Measurements from ENCODE around the gene CEND1. TPM values are rescaled to one million over a fixed set of nuclear protein-coding genes. Genes with fewer than 3 reads are reported as not detected.

Gene CEND1
- total and polyA plus RNA-seq, 2 of the 4 experiments (the other 2 are of a cell fraction) = 0.90 to 4.0 TPM

GRCh38 chr11:776561-777287 lies 13.2 kb downstream of the CEND1 start:
- H4K5ac ChIP-seq (ENCODE audit: low read depth, low read length) = peak overlapping the region; percentile 30; the same call in 1 of the 2 replicates
- H3K56ac ChIP-seq (ENCODE audit: extremely low read depth, insufficient read depth, low read length) = peak overlapping the region; percentile 41
- H3K4me1 ChIP-seq (ENCODE audit: control insufficient read depth, insufficient read depth, low read length) = peaks cover 13% of the 10 kb centered on the region
- intact Hi-C loops (cut with micrococcal nuclease) = no loop called here
- peak overlapping the region; percentile 99 for H3K9ac ChIP-seq (ENCODE audit: low read depth, low read length)
- H2AK5ac ChIP-seq (ENCODE audit: low read depth, low read length) = peak overlapping the region; percentile 99
- no peak overlapping the region for H2BK120ac ChIP-seq (ENCODE audit: low read depth, low read length)
- H2AFZ ChIP-seq (replicated peaks; ENCODE audit: low read length, poor library complexity) = peak overlapping the region; percentile 90
- WGBS, 2 experiments (ENCODE audit: extremely low coverage in 2 of 2, insufficient read length in 1 of 2) = 7% methylated on average over 5 of the region's 65 CpGs; no CpG with 5 or more reads in 1 of the 2 experiments
- no peak for TF ChIP-seq BHLHE40 (IDR thresholded peaks at IDR 0.05; ENCODE audit: low read depth, low read length)
- TF ChIP-seq ELK1 (IDR thresholded peaks at IDR 0.05; ENCODE audit: borderline replicate concordance, low read depth, low read length) = no peak
- no peak for TF ChIP-seq CHD1 (IDR thresholded peaks at IDR 0.05; ENCODE audit: low read depth, low read length)
- TF ChIP-seq RAD21 (IDR thresholded peaks at IDR 0.05; ENCODE audit: low read length) = no peak
- no peak for TF ChIP-seq CTCF (conservative IDR thresholded peaks at IDR 0.05; ENCODE audit: low read depth, low read length)
- no peak for TF ChIP-seq MXI1 (IDR thresholded peaks at IDR 0.05; ENCODE audit: borderline replicate concordance, low read depth, low read length)
- no peak for TF ChIP-seq FOS (IDR thresholded peaks at IDR 0.05; ENCODE audit: low read depth, low read length)
- no peak for TF ChIP-seq RCOR1 (IDR thresholded peaks at IDR 0.05; ENCODE audit: insufficient replicate concordance, low read length)
- TF ChIP-seq MAZ (IDR thresholded peaks at IDR 0.05; ENCODE audit: borderline replicate concordance, low read depth, low read length) = no peak
- no peak for TF ChIP-seq POLR2A (IDR thresholded peaks at IDR 0.05; ENCODE audit: low read depth, low read length)
- no peak for TF ChIP-seq MAFK (IDR thresholded peaks at IDR 0.05; ENCODE audit: low read depth, low read length)
- no peak for TF ChIP-seq NFE2L2 (IDR thresholded peaks at IDR 0.05; ENCODE audit: low read depth, low read length)
- POLR2A ChIA-PET (ENCODE audit: unreplicated experiment) = interaction anchor here (0.6 kb wide), 1 partner anchor 27 kb away, joined by 4 read pairs; no protein-coding TSS in a partner anchor
- H3K36me3 ChIP-seq (ENCODE audit: control insufficient read depth, insufficient read depth, low read length) = peaks cover 31% of the 10 kb centered on the region
- peak overlapping the region; percentile 88 for H2BK5ac ChIP-seq (ENCODE audit: low read depth, low read length, poor library complexity, severe bottlenecking)
- H3K9me3 ChIP-seq (ENCODE audit: control insufficient read depth, insufficient read depth, low read length) = no peaks in the 10 kb centered on the region
- peaks cover 12 to 71% of the 10 kb centered on the region in 2 experiments for H3K79me1 ChIP-seq (ENCODE audit: low read depth in 1 of 2, low read length in 2 of 2)
- H3K23ac ChIP-seq (ENCODE audit: low read depth, low read length) = peak overlapping the region; percentile 93
- H3K4ac ChIP-seq (ENCODE audit: low read depth, low read length) = peak overlapping the region; percentile 91
- CTCF ChIA-PET = no interaction called here
- no peak for DNase-seq
- H3K27me3 ChIP-seq (ENCODE audit: control insufficient read depth, insufficient read depth, low read length) = no peaks in the 10 kb centered on the region
- no peak overlapping the region; the same call in 2 of the 3 replicates for H2BK15ac ChIP-seq (ENCODE audit: low read depth, low read length)
- H2AK9ac ChIP-seq (replicated peaks; ENCODE audit: low read depth, low read length, poor library complexity) = peak overlapping the region; percentile 100
- no TSS peak for BruUV-seq (replicated peaks)
- in situ Hi-C loops (cut with MboI; ENCODE audit: low sequenced_read_pairs) = no loop called here
- peak overlapping the region; percentile 77 for H3K14ac ChIP-seq (replicated peaks; ENCODE audit: low read depth, low read length)
- peak overlapping the region; percentile 56 to 91; a peak in 3 of 4 replicates for H4K8ac ChIP-seq (ENCODE audit: low read depth in 2 of 2, low read length in 2 of 2)
- H3K4me2 ChIP-seq (ENCODE audit: low read depth, low read length) = peak overlapping the region; percentile 93
- no peak overlapping the region for H2BK20ac ChIP-seq (ENCODE audit: low read depth, low read length)
- ATAC-seq (ENCODE audit: low read depth) = peak; percentile 64
- peaks cover 51% of the 10 kb centered on the region for H4K20me1 ChIP-seq (ENCODE audit: insufficient read depth, low read length)
- H3K18ac ChIP-seq (ENCODE audit: low read depth, low read length) = no peak overlapping the region; the same call in 1 of the 2 replicates
- H3K27ac ChIP-seq (ENCODE audit: insufficient read depth, low read length) = peak overlapping the region; percentile 96
- H3K4me3 ChIP-seq (ENCODE audit: insufficient read depth, low read depth, low read length) = peak overlapping the region; percentile 99
- dilution Hi-C loops (cut with HindIII; ENCODE audit: low sequenced_read_pairs, unreplicated experiment) = no loop called here
- H4K91ac ChIP-seq (ENCODE audit: insufficient read depth, low read depth, low read length) = peak overlapping the region; percentile 91
- H3K9me1 ChIP-seq (ENCODE audit: insufficient read depth, low read length) = peaks cover 11% of the 10 kb centered on the region; the same call in 1 of the 2 replicates

Measured in IMR-90 (cell line).